ENCODE data around the gene NMT1. TPM values are rescaled to one million over a fixed set of nuclear protein-coding genes. Genes with fewer than 3 reads are reported as not detected.

Gene NMT1
- total RNA-seq, 4 donors from 2014 or later: 58.5 to 79.3 (median 65.1) TPM

DNA sequence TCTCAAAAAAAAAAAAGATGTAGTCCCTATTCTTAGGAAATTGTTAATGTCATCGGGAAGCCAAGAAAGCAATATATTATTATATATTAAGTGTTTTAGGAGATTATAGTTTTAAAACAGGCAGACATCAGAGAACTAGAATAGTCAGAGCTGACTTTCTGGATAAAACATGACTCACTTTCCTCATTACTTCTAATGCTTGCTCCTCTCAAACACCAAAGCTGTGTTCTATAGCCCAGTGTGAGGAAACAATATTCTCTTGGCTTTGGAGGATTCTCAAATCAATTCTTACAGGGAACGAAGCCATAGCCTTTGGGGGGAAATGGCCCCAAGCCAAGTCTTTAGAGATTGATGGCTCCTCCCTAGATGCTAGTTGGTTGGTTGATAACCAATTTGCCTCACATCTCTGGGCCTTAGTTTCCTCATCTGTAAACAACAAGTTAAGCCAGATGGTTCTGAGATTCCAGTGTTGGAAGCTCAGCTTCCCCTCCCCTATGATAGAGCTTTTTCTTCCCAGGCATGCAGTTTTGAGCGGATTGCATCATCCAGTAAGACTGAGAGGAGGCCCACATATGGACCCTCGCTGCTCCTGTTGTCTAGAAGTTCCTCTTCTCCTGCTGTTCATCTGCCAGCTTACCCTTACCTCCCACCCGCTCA lies 12.4 kb downstream of the NMT1 start:
- Histone ChIP-seq H3K4me3 (no peak overlapping the region), H3K27me3 (no peaks in the 10 kb centered on the region), H3K4me1 (peaks cover 18 to 46% (median 40%) of the 10 kb centered on the region in 4 donors), H3K27ac (replicated peaks in 1 of 4) (peak overlapping the region; percentile 41 to 78 (median 67)), H3K36me3 (peaks cover 0 to 60% (median 20%) of the 10 kb centered on the region in 4 donors), H3K9me3 (no peaks in the 10 kb centered on the region)
- DNase-seq (ENCODE audit: extremely low spot score): no peak
- TF ChIP-seq POLR2AphosphoS5 (IDR thresholded peaks at IDR 0.05): peak; percentile 35 to 49
- no peak for TF ChIP-seq CTCF (IDR thresholded peaks at IDR 0.05)
- TF ChIP-seq EP300 (IDR thresholded peaks at IDR 0.05): no peak
- TF ChIP-seq POLR2A (IDR thresholded peaks at IDR 0.05; ENCODE audit: low read depth): no peak
- 73% methylated on average over 5 of the region's 5 CpGs for WGBS
- intact Hi-C loops (cut with DNase I): no loop called here

- H3K9me3 ChIP-seq: no peaks in the 10 kb centered on the region
- H3K4me3 ChIP-seq: no peak overlapping the region
- peak overlapping the region in 1 of 4 donors; percentile 7 for H3K27ac ChIP-seq (replicated peaks in 1 of 4)
- no peak for TF ChIP-seq CTCF (IDR thresholded peaks at IDR 0.05)
- no peak for TF ChIP-seq POLR2AphosphoS5 (IDR thresholded peaks at IDR 0.05)
- TF ChIP-seq EP300 (IDR thresholded peaks at IDR 0.05): no peak
- TF ChIP-seq POLR2A (IDR thresholded peaks at IDR 0.05; ENCODE audit: low read depth): no peak
- peaks cover 18 to 58% (median 54%) of the 10 kb centered on the region in 4 donors for H3K4me1 ChIP-seq
- 85% methylated on average over 3 of the region's 3 CpGs for WGBS
- intact Hi-C loops (cut with DNase I): no loop called here
- peaks cover 11 to 70% (median 38%) of the 10 kb centered on the region in 4 donors for H3K36me3 ChIP-seq
- H3K27me3 ChIP-seq: no peaks in the 10 kb centered on the region
- no peak for DNase-seq (ENCODE audit: extremely low spot score)
Measured at GRCh38 chr17:45077643-45078042, 16.5 kb downstream of the NMT1 start.

- TF ChIP-seq POLR2A (IDR thresholded peaks at IDR 0.05; ENCODE audit: low read depth): no peak
- TF ChIP-seq POLR2AphosphoS5 (IDR thresholded peaks at IDR 0.05): no peak
- TF ChIP-seq CTCF (IDR thresholded peaks at IDR 0.05): no peak
- TF ChIP-seq EP300 (IDR thresholded peaks at IDR 0.05): no peak
- H3K36me3 ChIP-seq: peaks cover 36 to 78% (median 67%) of the 10 kb centered on the region in 4 donors
- intact Hi-C loops (cut with DNase I): no loop called here
- peak overlapping the region in 3 of 4 donors; percentile 5 to 41 (median 28) for H3K27ac ChIP-seq (replicated peaks in 1 of 4)
- H3K4me3 ChIP-seq: no peak overlapping the region
- H3K9me3 ChIP-seq: no peaks in the 10 kb centered on the region
- H3K27me3 ChIP-seq: no peaks in the 10 kb centered on the region
- 80% methylated on average over 6 of the region's 6 CpGs for WGBS
- no peak for DNase-seq (ENCODE audit: extremely low spot score)
- H3K4me1 ChIP-seq: peaks cover 8 to 36% (median 27%) of the 10 kb centered on the region in 4 donors
Measured at GRCh38 chr17:45081047-45081703, 20.1 kb downstream of the NMT1 start.

GRCh38 chr17:45086391-45086790 lies 25.3 kb downstream of the NMT1 start:
- DNase-seq (ENCODE audit: extremely low spot score): no peak
- Histone ChIP-seq H3K4me3 (no peak overlapping the region), H3K27me3 (no peaks in the 10 kb centered on the region), H3K9me3 (no peaks in the 10 kb centered on the region), H3K27ac (replicated peaks in 1 of 4) (no peak overlapping the region), H3K36me3 (peaks cover 57 to 100% (median 95%) of the 10 kb centered on the region in 4 donors), H3K4me1 (peaks cover 21 to 53% (median 37%) of the 10 kb centered on the region in 4 donors)
- TF ChIP-seq CTCF (IDR thresholded peaks at IDR 0.05) (no peak), POLR2A (IDR thresholded peaks at IDR 0.05; ENCODE audit: low read depth) (no peak), EP300 (IDR thresholded peaks at IDR 0.05) (no peak), POLR2AphosphoS5 (IDR thresholded peaks at IDR 0.05) (no peak)
- intact Hi-C loops (cut with DNase I): no loop called here
- 82% methylated on average over 4 of the region's 4 CpGs for WGBS

Measured in esophagus muscularis mucosa (tissue), 4 donors.